ENCODE data around the gene MUSTN1. TPM values are rescaled to one million over a fixed set of nuclear protein-coding genes. Genes with fewer than 3 reads are reported as not detected.

MUSTN1 gene
- total and polyA plus RNA-seq, 2 experiments from 2014 or later = not detected

DNA sequence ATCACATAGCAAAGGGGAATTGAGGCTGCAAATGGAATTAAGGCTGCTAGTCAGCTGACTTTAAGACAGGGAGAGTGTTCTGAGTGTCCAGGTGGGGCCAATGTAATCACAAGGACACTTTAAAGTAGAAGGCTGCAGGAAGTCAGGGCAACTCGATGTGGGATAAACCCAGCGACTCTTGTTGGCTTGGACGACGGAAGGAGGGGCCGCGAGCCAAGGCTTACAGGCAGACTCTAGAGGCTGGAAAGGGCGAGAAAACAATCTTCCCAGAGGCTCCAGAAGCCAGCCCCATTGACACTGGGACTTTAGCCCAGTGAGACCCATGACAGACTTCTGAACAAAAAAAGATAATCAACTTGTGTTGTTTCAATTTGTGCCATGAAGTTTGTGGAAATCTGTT, 12.9 kb upstream of the MUSTN1 start:
- 88 to 94% methylated on average over 7 of the region's 7 CpGs for WGBS, 2 experiments (ENCODE audit: low coverage in 1 of 2, low lambda C conversion rate in 2 of 2, missing lambda C conversion rate in 2 of 2)
- H3K36me3 ChIP-seq (ENCODE audit: low read depth) = no peaks in the 10 kb centered on the region; the same call in 1 of the 2 replicates
- H3K27ac ChIP-seq = no peak overlapping the region
- no peak overlapping the region for H3K9ac ChIP-seq
- no peaks in the 10 kb centered on the region for H3K79me2 ChIP-seq (ENCODE audit: insufficient read depth)
- in situ Hi-C loops (cut with MboI) = no loop called here
- H3K4me1 ChIP-seq (ENCODE audit: insufficient read depth) = peaks cover 7% of the 10 kb centered on the region
- DNase-seq = no peak
- no peak overlapping the region for H3K4me3 ChIP-seq
- no peak for TF ChIP-seq EZH2phosphoT487 (IDR thresholded peaks at IDR 0.05; ENCODE audit: insufficient read depth, low read depth)
- TF ChIP-seq EZH2 (IDR thresholded peaks at IDR 0.05; ENCODE audit: insufficient read depth, poor library complexity, severe bottlenecking) = no peak
- no peaks in the 10 kb centered on the region for H3K27me3 ChIP-seq (replicated peaks; ENCODE audit: insufficient read depth)
- H3F3A ChIP-seq (ENCODE audit: insufficient read depth) = no peaks in the 10 kb centered on the region
- no peaks in the 10 kb centered on the region for H3K9me2 ChIP-seq (ENCODE audit: insufficient read depth)
- H3K9me3 ChIP-seq (ENCODE audit: low read depth) = no peaks in the 10 kb centered on the region
- H4K20me1 ChIP-seq (ENCODE audit: insufficient read depth) = no peaks in the 10 kb centered on the region
- H3K4me2 ChIP-seq (ENCODE audit: unreplicated experiment) = no peak overlapping the region
- no peak overlapping the region for H2AFZ ChIP-seq

- H3K4me3 ChIP-seq = no peak overlapping the region
- no peak overlapping the region for H3K27ac ChIP-seq
- no peaks in the 10 kb centered on the region for H3F3A ChIP-seq (ENCODE audit: insufficient read depth)
- no peak overlapping the region for H3K4me2 ChIP-seq (ENCODE audit: unreplicated experiment)
- DNase-seq = no peak
- H3K36me3 ChIP-seq (ENCODE audit: low read depth) = no peaks in the 10 kb centered on the region; the same call in 1 of the 2 replicates
- no peak overlapping the region for H3K9ac ChIP-seq
- H3K9me3 ChIP-seq (ENCODE audit: low read depth) = no peaks in the 10 kb centered on the region
- H4K20me1 ChIP-seq (ENCODE audit: insufficient read depth) = no peaks in the 10 kb centered on the region
- no peak for TF ChIP-seq EZH2phosphoT487 (IDR thresholded peaks at IDR 0.05; ENCODE audit: insufficient read depth, low read depth)
- no peak for TF ChIP-seq EZH2 (IDR thresholded peaks at IDR 0.05; ENCODE audit: insufficient read depth, poor library complexity, severe bottlenecking)
- in situ Hi-C loops (cut with MboI) = no loop called here
- 93 to 95% methylated on average over 6 of the region's 6 CpGs for WGBS, 2 experiments (ENCODE audit: low coverage in 1 of 2, low lambda C conversion rate in 2 of 2, missing lambda C conversion rate in 2 of 2)
- H3K9me2 ChIP-seq (ENCODE audit: insufficient read depth) = no peaks in the 10 kb centered on the region
- H3K4me1 ChIP-seq (ENCODE audit: insufficient read depth) = peaks cover 7% of the 10 kb centered on the region
- no peak overlapping the region for H2AFZ ChIP-seq
- H3K79me2 ChIP-seq (ENCODE audit: insufficient read depth) = no peaks in the 10 kb centered on the region
- no peaks in the 10 kb centered on the region for H3K27me3 ChIP-seq (replicated peaks; ENCODE audit: insufficient read depth)
Measured at GRCh38 chr3:52847241-52847640, 12.4 kb upstream of the MUSTN1 start.

- 94 to 96% methylated on average over 15 of the region's 15 CpGs for WGBS, 2 experiments (ENCODE audit: low coverage in 1 of 2, low lambda C conversion rate in 2 of 2, missing lambda C conversion rate in 2 of 2)
- no peak overlapping the region for H3K9ac ChIP-seq
- no peak overlapping the region for H3K4me2 ChIP-seq (ENCODE audit: unreplicated experiment)
- DNase-seq = no peak
- no peaks in the 10 kb centered on the region; the same call in 1 of the 2 replicates for H3K36me3 ChIP-seq (ENCODE audit: low read depth)
- no peak for TF ChIP-seq EZH2phosphoT487 (IDR thresholded peaks at IDR 0.05; ENCODE audit: insufficient read depth, low read depth)
- no peak for TF ChIP-seq EZH2 (IDR thresholded peaks at IDR 0.05; ENCODE audit: insufficient read depth, poor library complexity, severe bottlenecking)
- peaks cover 7% of the 10 kb centered on the region for H3K4me1 ChIP-seq (ENCODE audit: insufficient read depth)
- H2AFZ ChIP-seq = no peak overlapping the region
- no peak overlapping the region for H3K4me3 ChIP-seq
- H3K79me2 ChIP-seq (ENCODE audit: insufficient read depth) = no peaks in the 10 kb centered on the region
- H4K20me1 ChIP-seq (ENCODE audit: insufficient read depth) = no peaks in the 10 kb centered on the region
- in situ Hi-C loops (cut with MboI) = no loop called here
- no peak overlapping the region for H3K27ac ChIP-seq
- no peaks in the 10 kb centered on the region for H3K9me3 ChIP-seq (ENCODE audit: low read depth)
- no peaks in the 10 kb centered on the region for H3K27me3 ChIP-seq (replicated peaks; ENCODE audit: insufficient read depth)
- H3K9me2 ChIP-seq (ENCODE audit: insufficient read depth) = no peaks in the 10 kb centered on the region
- no peaks in the 10 kb centered on the region for H3F3A ChIP-seq (ENCODE audit: insufficient read depth)
Measured at GRCh38 chr3:52846432-52846965, 11.7 kb upstream of the MUSTN1 start.

- no peak overlapping the region for H3K27ac ChIP-seq
- no peak for TF ChIP-seq EZH2phosphoT487 (IDR thresholded peaks at IDR 0.05; ENCODE audit: insufficient read depth, low read depth)
- TF ChIP-seq EZH2 (IDR thresholded peaks at IDR 0.05; ENCODE audit: insufficient read depth, poor library complexity, severe bottlenecking) = no peak
- H3K9me3 ChIP-seq (ENCODE audit: low read depth) = no peaks in the 10 kb centered on the region
- H3K79me2 ChIP-seq (ENCODE audit: insufficient read depth) = no peaks in the 10 kb centered on the region
- no peaks in the 10 kb centered on the region; the same call in 1 of the 2 replicates for H3K36me3 ChIP-seq (ENCODE audit: low read depth)
- peaks cover 7% of the 10 kb centered on the region for H3K4me1 ChIP-seq (ENCODE audit: insufficient read depth)
- no peaks in the 10 kb centered on the region for H3K27me3 ChIP-seq (replicated peaks; ENCODE audit: insufficient read depth)
- peak; percentile 17 for DNase-seq
- no peak overlapping the region for H3K4me2 ChIP-seq (ENCODE audit: unreplicated experiment)
- no peak overlapping the region for H3K9ac ChIP-seq
- H2AFZ ChIP-seq = no peak overlapping the region
- in situ Hi-C loops (cut with MboI) = no loop called here
- no peaks in the 10 kb centered on the region for H3K9me2 ChIP-seq (ENCODE audit: insufficient read depth)
- WGBS, 2 experiments (ENCODE audit: low coverage in 1 of 2, low lambda C conversion rate in 2 of 2, missing lambda C conversion rate in 2 of 2) = 55 to 65% methylated on average over 6 to 7 of the region's 7 CpGs
- H4K20me1 ChIP-seq (ENCODE audit: insufficient read depth) = no peaks in the 10 kb centered on the region
- H3F3A ChIP-seq (ENCODE audit: insufficient read depth) = no peaks in the 10 kb centered on the region
- no peak overlapping the region for H3K4me3 ChIP-seq
Measured at GRCh38 chr3:52845691-52846431, 11.0 kb upstream of the MUSTN1 start.
